ENCODE measurements around the gene TBC1D16. TPM values are rescaled to one million over a fixed set of nuclear protein-coding genes. Genes with fewer than 3 reads are reported as not detected.

The TBC1D16 gene
- total RNA-seq, 1 experiment from 2014 or later = 85.8 TPM

GRCh38 chr17:79970576-79971068, 65.0 kb downstream of the TBC1D16 start:
- no peak overlapping the region for H2AK5ac ChIP-seq (ENCODE audit: insufficient read length, low read length)
- H3K79me2 ChIP-seq (ENCODE audit: insufficient read depth, low read length) = no peaks in the 10 kb centered on the region
- DNase-seq = peak; percentile 85
- no peaks in the 10 kb centered on the region for H3K23me2 ChIP-seq (ENCODE audit: insufficient read length, low read depth, low read length, poor library complexity, severe bottlenecking)
- H3K18ac ChIP-seq (ENCODE audit: insufficient read length, low read depth, low read length) = no peak overlapping the region
- H4K20me1 ChIP-seq (ENCODE audit: control insufficient read depth, insufficient read depth, insufficient read length) = no peaks in the 10 kb centered on the region
- H3K27ac Mint-ChIP-seq = peak overlapping the region in 1 of 3 experiments; percentile 21; a peak in 1 of 7 replicates
- no peaks in the 10 kb centered on the region for H3K27me3 ChIP-seq (ENCODE audit: insufficient read depth, low read length)
- H3K4me1 Mint-ChIP-seq = peaks cover 33 to 43% of the 10 kb centered on the region in 2 experiments
- no peaks in the 10 kb centered on the region for H3K9me3 ChIP-seq (ENCODE audit: control insufficient read depth, low read depth, low read length)
- no peak overlapping the region for H3K23ac ChIP-seq (ENCODE audit: insufficient read length, low read depth, low read length)
- H3K14ac ChIP-seq (ENCODE audit: insufficient read depth, low read length) = no peak overlapping the region
- no peaks in the 10 kb centered on the region for H3K79me1 ChIP-seq (ENCODE audit: insufficient read depth, low read depth, low read length, poor library complexity, severe bottlenecking)
- H2BK120ac ChIP-seq (ENCODE audit: low read depth, low read length, poor library complexity, severe bottlenecking) = no peak overlapping the region
- WGBS (ENCODE audit: extremely low coverage, insufficient read length, low lambda C conversion rate) = no CpG with 5 or more reads among the region's 10 CpGs
- no peak overlapping the region for H3K56ac ChIP-seq (ENCODE audit: insufficient read length, low read depth, low read length)
- H3K4me1 ChIP-seq (ENCODE audit: insufficient read depth, low read length) = no peaks in the 10 kb centered on the region
- no peak overlapping the region for H2BK15ac ChIP-seq (ENCODE audit: low read depth, low read length)
- H3K27me3 Mint-ChIP-seq (ENCODE audit: low read depth) = no peaks in the 10 kb centered on the region; the same call in 1 of the 2 replicates
- no peak overlapping the region for H4K5ac ChIP-seq (ENCODE audit: insufficient read length, low read depth, low read length)
- H3K36me3 Mint-ChIP-seq (ENCODE audit: insufficient read depth in 1 of 3, low read depth in 3 of 3) = peaks cover 5 to 13% (median 10%) of the 10 kb centered on the region in 3 experiments; a peak in 6 of 7 replicates
- H3T11ph ChIP-seq (ENCODE audit: low read length) = no peak overlapping the region
- H2BK12ac ChIP-seq (ENCODE audit: insufficient read length, low read depth, low read length) = no peak overlapping the region
- no peaks in the 10 kb centered on the region for H3K9me3 Mint-ChIP-seq
- no peak overlapping the region for H3K4me3 Mint-ChIP-seq
- H3K27ac ChIP-seq (ENCODE audit: insufficient read length, low read depth, low read length) = no peak overlapping the region
- no peak overlapping the region for H4K91ac ChIP-seq (ENCODE audit: insufficient read length, low read depth, low read length)
- peak; percentile 90 for TF ChIP-seq CTCF (conservative IDR thresholded peaks at IDR 0.05)
- H2BK20ac ChIP-seq (ENCODE audit: low read depth, low read length, poor library complexity, severe bottlenecking) = no peak overlapping the region
- no peak overlapping the region for H4K8ac ChIP-seq (replicated peaks; ENCODE audit: insufficient read length, low read depth, low read length)
- no peak overlapping the region for H3K4me2 ChIP-seq (ENCODE audit: insufficient read depth, insufficient read length, low read length)
- H2BK5ac ChIP-seq (ENCODE audit: insufficient read length, low read length) = no peak overlapping the region
- H3K9ac ChIP-seq (ENCODE audit: extremely low read depth, insufficient read length, low read length) = no peak overlapping the region
- H3K4ac ChIP-seq (ENCODE audit: low read depth, low read length) = no peak overlapping the region
- no peak overlapping the region for H2AFZ ChIP-seq (ENCODE audit: low read length)
